Liver (tissue), 9 donors: ENCODE data around the gene MALRD1. TPM values are rescaled to one million over a fixed set of nuclear protein-coding genes. Genes with fewer than 3 reads are reported as not detected.

Experiments used
- DNase-seq: peaks from one replicate; pipeline ENCODE4 v3.0.0-alpha.2; 2017; ENCODE audit warnings: low spot score
- H3K27ac ChIP-seq, 2 donors: one replicate each; pipeline ENCODE4 v1.7.0; 2013; ENCODE audit warnings: inconsistent platforms in 2 of 2, low read length in 2 of 2, control low read depth in 1 of 2, low read depth in 1 of 2, mild to moderate bottlenecking in 1 of 2
- H3K27me3 ChIP-seq, 4 donors: one replicate each; pipeline versions ENCODE4 v1.6.1 to v1.7.0; 2013; ENCODE audit warnings: low read length in 3 of 4, inconsistent platforms in 1 of 4, mild to moderate bottlenecking in 1 of 4, moderate library complexity in 1 of 4; ENCODE audit not compliant: control insufficient read depth in 4 of 4, insufficient read depth in 4 of 4
- H3K36me3 ChIP-seq, 4 donors: one replicate each; pipeline versions ENCODE4 v1.6.1 to v1.7.0; 2013; ENCODE audit warnings: low read length in 3 of 4, mild to moderate bottlenecking in 3 of 4, low read depth in 1 of 4, moderate library complexity in 1 of 4; ENCODE audit not compliant: control insufficient read depth in 4 of 4, insufficient read depth in 3 of 4
- H3K4me1 ChIP-seq, 4 donors: one replicate each; pipeline versions ENCODE4 v1.6.1 to v1.7.0; 2013; ENCODE audit warnings: low read length in 3 of 4, mild to moderate bottlenecking in 3 of 4, moderate library complexity in 1 of 4; ENCODE audit not compliant: control insufficient read depth in 4 of 4, insufficient read depth in 4 of 4
- H3K4me3 ChIP-seq, 3 donors: one replicate each; pipeline versions ENCODE4 v1.6.1 to v1.7.0; 2013; ENCODE audit warnings: low read length in 3 of 3, control low read depth in 1 of 3, low read depth in 1 of 3, mild to moderate bottlenecking in 1 of 3
- H3K9ac ChIP-seq, 2 donors: one replicate each; pipeline ENCODE4 v1.7.0; 2013; ENCODE audit warnings: low read length in 2 of 2, mild to moderate bottlenecking in 2 of 2, moderate library complexity in 2 of 2, control low read depth in 1 of 2, low read depth in 1 of 2
- H3K9me3 ChIP-seq, 4 donors: one replicate each; pipeline versions ENCODE4 v1.6.1 to v1.7.0; 2013; ENCODE audit warnings: low read length in 3 of 4; ENCODE audit not compliant: control insufficient read depth in 4 of 4
- CTCF ChIP-seq: fragments of 150-350 bp; IDR thresholded peaks from 2 replicates; pipeline ENCODE4 v1.5.1; 2017; ENCODE audit warnings: improper control_type of control experiment, low read depth, low read length; ENCODE audit not compliant: missing input control
- EGR1 ChIP-seq, 2 donors: IDR thresholded peaks; 2 replicates each; pipeline ENCODE4 v1.6.1; 2016 to 2018; ENCODE audit warnings: antibody characterized with exemption in 2 of 2, low read depth in 2 of 2
- FOXA1 ChIP-seq: IDR thresholded peaks from 2 replicates; pipeline ENCODE4 v1.6.1; 2016; ENCODE audit warnings: antibody characterized with exemption
- FOXA2 ChIP-seq: IDR thresholded peaks from 2 replicates; pipeline ENCODE4 v1.6.1; 2016; ENCODE audit warnings: antibody characterized with exemption
- GABPA ChIP-seq, 2 donors: IDR thresholded peaks in 1 of 2; conservative IDR thresholded peaks in 1 of 2; 2 replicates each; pipeline ENCODE4 v1.6.1; 2016; ENCODE audit warnings: antibody characterized with exemption in 2 of 2, mild to moderate bottlenecking in 1 of 2, moderate library complexity in 1 of 2
- HNF4A ChIP-seq, 2 donors: conservative IDR thresholded peaks; 2 replicates each; pipeline ENCODE4 v1.6.1; 2016; ENCODE audit warnings: antibody characterized with exemption in 2 of 2, mild to moderate bottlenecking in 2 of 2
- JUND ChIP-seq, 2 donors: IDR thresholded peaks; 2 replicates each; pipeline ENCODE4 v1.6.1; 2016; ENCODE audit warnings: antibody characterized with exemption in 2 of 2
- MAX ChIP-seq: IDR thresholded peaks from 2 replicates; pipeline ENCODE4 v1.6.1; 2016; ENCODE audit warnings: antibody characterized with exemption
- RAD21 ChIP-seq, 2 donors: IDR thresholded peaks; 2 replicates each; pipeline ENCODE4 v1.6.1; 2016; ENCODE audit warnings: antibody characterized with exemption in 2 of 2, mild to moderate bottlenecking in 2 of 2
- REST ChIP-seq: IDR thresholded peaks from 2 replicates; pipeline ENCODE4 v1.6.1; 2016; ENCODE audit warnings: antibody characterized with exemption, mild to moderate bottlenecking
- RXRA ChIP-seq, 2 donors: IDR thresholded peaks; 2 replicates each; pipeline ENCODE4 v1.6.1; 2017 to 2018; ENCODE audit warnings: antibody characterized with exemption in 2 of 2, mild to moderate bottlenecking in 1 of 2
- SP1 ChIP-seq: IDR thresholded peaks from 2 replicates; pipeline ENCODE4 v1.6.1; 2018; ENCODE audit warnings: antibody characterized with exemption, mild to moderate bottlenecking
- TAF1 ChIP-seq: conservative IDR thresholded peaks from 2 replicates; pipeline ENCODE4 v1.6.1; 2016; ENCODE audit warnings: antibody characterized with exemption, mild to moderate bottlenecking
- YY1 ChIP-seq: IDR thresholded peaks from 2 replicates; pipeline ENCODE4 v1.6.1; 2016; ENCODE audit warnings: antibody characterized with exemption, mild to moderate bottlenecking
- ZBTB33 ChIP-seq: IDR thresholded peaks from 2 replicates; pipeline ENCODE4 v1.6.1; 2016; ENCODE audit warnings: antibody characterized with exemption
- WGBS: extraction: QIAGEN DNeasy Blood & Tissue Kit; methylation state at CpG from one replicate; pipeline ENCODE4 v1.1.7; 2013; 5-methylcytosine and 5-hydroxymethylcytosine counted together
- polyA plus RNA-seq, 2 donors: library from polyadenylated mRNA; stranded (reverse) in 1 of 2; unstranded in 1 of 2; fragments of 200-250 nt in 1 of 2; fragments of >200 nt in 1 of 2; fragmentation: Nextera tagmentation in 1 of 2; extraction: Ambion mirVana in 1 of 2; gene quantifications; one replicate each; pipeline versions ENCODE4 v1.2.1 to v1.2.3, GENCODE V29; 2013 to 2015
- total RNA-seq, 2 donors: library from RNA; depleted of rRNA; stranded (reverse); fragments of >200 nt; gene quantifications; one replicate each; pipeline ENCODE4 v1.2.3, GENCODE V29; 2014
- donor health status: healthy.
- donor health status: healthy.
- donor health status: healthy.
- donor health status: healthy.
- donor health status: healthy.

Gene MALRD1
- total and polyA plus RNA-seq, 4 donors: 0.37 to 0.59 TPM; not detected in 2

GRCh38 chr10:19576576-19576975, 528.0 kb downstream of the MALRD1 start:
- DNase-seq: no peak
- Histone ChIP-seq H3K27ac (no peak overlapping the region), H3K27me3 (no peaks in the 10 kb centered on the region), H3K9ac (no peak overlapping the region), H3K36me3 (no peaks in the 10 kb centered on the region), H3K9me3 (no peaks in the 10 kb centered on the region), H3K4me1 (no peaks in the 10 kb centered on the region), H3K4me3 (no peak overlapping the region)
- WGBS: 65% methylated on average over 3 of the region's 3 CpGs
- no peak for TF ChIP-seq HNF4A (conservative IDR thresholded peaks at IDR 0.05)
- TF ChIP-seq SP1: no peak
- TF ChIP-seq RXRA (IDR thresholded peaks at IDR 0.05): no peak

GRCh38 chr10:19577381-19577780, 528.8 kb downstream of the MALRD1 start:
- Histone ChIP-seq H3K27ac (no peak overlapping the region), H3K9ac (no peak overlapping the region), H3K27me3 (no peaks in the 10 kb centered on the region), H3K36me3 (no peaks in the 10 kb centered on the region), H3K9me3 (no peaks in the 10 kb centered on the region), H3K4me1 (no peaks in the 10 kb centered on the region), H3K4me3 (no peak overlapping the region)
- no peak for DNase-seq
- TF ChIP-seq RXRA (IDR thresholded peaks at IDR 0.05) (no peak), RAD21 (IDR thresholded peaks at IDR 0.05) (no peak), FOXA1 (no peak), GABPA (IDR thresholded peaks at IDR 0.05 in 1 of 2, conservative IDR thresholded peaks at IDR 0.05 in 1 of 2) (no peak), HNF4A (conservative IDR thresholded peaks at IDR 0.05) (no peak), ZBTB33 (no peak), REST (no peak), JUND (IDR thresholded peaks at IDR 0.05) (no peak), EGR1 (IDR thresholded peaks at IDR 0.05; ENCODE audit: low read depth in 2 of 2) (no peak), TAF1 (no peak), YY1 (no peak), SP1 (no peak), FOXA2 (no peak), MAX (no peak), CTCF (no peak)
- WGBS: 78% methylated on average over 2 of the region's 2 CpGs
